CD4-positive, alpha-beta T cell (primary cell): Measurements from ENCODE around the gene MYO3A. TPM values are rescaled to one million over a fixed set of nuclear protein-coding genes. Genes with fewer than 3 reads are reported as not detected.

Experiments used
- ATAC-seq: fragments of 200-7000 bp; cut with Tn5 transposase; one replicate; pipeline ENCODE4 v1.10.0; 2022; ENCODE audit warnings: mild to moderate bottlenecking; ENCODE audit not compliant: poor library complexity
- CTCF ChIA-PET: fragments of 350-600 bp; sonication (Branson Sonifier 250); formaldehyde crosslinking; loops from one replicate; lab custom pipeline; 2021; ENCODE audit warnings: antibody characterized with exemption, inconsistent platforms; lab: Charles Lee
- POLR2A ChIA-PET: fragments of 350-600 bp; sonication (Branson Sonifier 250); formaldehyde crosslinking; loops from one replicate; lab custom pipeline; 2021; ENCODE audit warnings: antibody characterized with exemption, inconsistent platforms; lab: Charles Lee
- DNase-seq, 14 experiments: peaks; one replicate each; pipeline ENCODE4 v3.0.0-alpha.2; 2013 to 2020; ENCODE audit warnings: mixed read lengths in 2 of 14
- H3K27ac ChIP-seq, 2 donors: one replicate each; pipeline versions ENCODE4 v1.5.1 to v1.7.0; 2013; ENCODE audit warnings: low read length in 2 of 2, low read depth in 1 of 2, mild to moderate bottlenecking in 1 of 2
- H3K27me3 ChIP-seq, 2 experiments: 1 replicate in 1 of 2; 2 replicates in 1 of 2; pipeline versions ENCODE4 v1.6.1 to v1.7.0; 2013; ENCODE audit warnings: low read length in 2 of 2, control low read depth in 1 of 2, mild to moderate bottlenecking in 1 of 2, moderate library complexity in 1 of 2; ENCODE audit not compliant: insufficient read depth in 2 of 2, control insufficient read depth in 1 of 2
- H3K36me3 ChIP-seq: one replicate; pipeline ENCODE4 v1.6.1; 2013; ENCODE audit warnings: low read length, control low read depth; ENCODE audit not compliant: insufficient read depth
- H3K4me1 ChIP-seq: one replicate; pipeline ENCODE4 v1.6.1; 2013; ENCODE audit warnings: low read length, control low read depth; ENCODE audit not compliant: insufficient read depth
- H3K4me3 ChIP-seq: one replicate; pipeline ENCODE4 v1.5.1; 2013; ENCODE audit warnings: mild to moderate bottlenecking, low read length, moderate library complexity
- H3K9me3 ChIP-seq, 2 experiments: 1 replicate in 1 of 2; 2 replicates in 1 of 2; pipeline versions ENCODE4 v1.6.1 to v1.7.0; 2013; ENCODE audit warnings: low read length in 2 of 2, mild to moderate bottlenecking in 2 of 2, control low read depth in 1 of 2, moderate library complexity in 1 of 2; ENCODE audit not compliant: control insufficient read depth in 1 of 2, insufficient read depth in 1 of 2
- H3K27ac Mint-ChIP-seq: one replicate; pipeline ENCODE4 v1.8.0; 2020; ENCODE audit warnings: mixed read lengths
- H3K27me3 Mint-ChIP-seq: one replicate; pipeline ENCODE4 v1.8.0; 2021; ENCODE audit warnings: mixed read lengths
- H3K36me3 Mint-ChIP-seq: one replicate; pipeline ENCODE4 v1.8.0; 2021; ENCODE audit warnings: low read depth, mixed read lengths
- H3K4me1 Mint-ChIP-seq: one replicate; pipeline ENCODE4 v1.8.0; 2021; ENCODE audit warnings: low read depth, mixed read lengths
- H3K4me3 Mint-ChIP-seq: one replicate; pipeline ENCODE4 v1.8.0; 2020; ENCODE audit warnings: mild to moderate bottlenecking, mixed read lengths
- H3K9me3 Mint-ChIP-seq: one replicate; pipeline ENCODE4 v1.8.0; 2020; ENCODE audit warnings: mixed read lengths
- CTCF ChIP-seq: fragments of 200-600 bp; IDR thresholded peaks from one replicate; pipeline ENCODE4 v1.8.0; 2022; ENCODE audit warnings: antibody characterized with exemption, mild to moderate bottlenecking
- intact Hi-C, 2 experiments: fragments of 100-400 bp; cut with DNase I in 1 of 2; cut with micrococcal nuclease in 1 of 2; formaldehyde crosslinking; loops; one replicate each; pipeline versions ENCODE4 v1.15.1 to v1.9.0; 2023 to 2025; cut with DNase I, micrococcal nuclease
- total RNA-seq, 174 experiments: library from RNA in 2 of 174; stranded (reverse) in 2 of 174; gene quantifications; one replicate each; pipeline ENCODE4 v1.2.3 and lab custom pipeline; 2021 to 2026

MYO3A gene
- total RNA-seq, 2 experiments from 2014 or later, result not detected

- no peak for DNase-seq
- no peaks in the 10 kb centered on the region for H3K9me3 Mint-ChIP-seq
- peaks cover 0 to 3% of the 10 kb centered on the region in 2 experiments for H3K27me3 ChIP-seq
- no peak overlapping the region for H3K27ac ChIP-seq
- H3K27me3 Mint-ChIP-seq, result peaks cover 38% of the 10 kb centered on the region
- no peaks in the 10 kb centered on the region for H3K36me3 ChIP-seq
- H3K4me1 Mint-ChIP-seq, result no peaks in the 10 kb centered on the region
- ATAC-seq, result no peak
- POLR2A ChIA-PET, result no interaction called here
- no peaks in the 10 kb centered on the region for H3K4me1 ChIP-seq
- no peak overlapping the region for H3K4me3 ChIP-seq
- no peak overlapping the region for H3K4me3 Mint-ChIP-seq
- intact Hi-C loops, result no loop called here
- CTCF ChIA-PET, result interaction anchor here (1.1 kb wide), 1 partner anchor 18 kb away, joined by 3 read pairs; no protein-coding TSS in a partner anchor
- no peak overlapping the region for H3K27ac Mint-ChIP-seq
- H3K9me3 ChIP-seq, result peaks cover 0 to 11% of the 10 kb centered on the region in 2 experiments
- no peaks in the 10 kb centered on the region for H3K36me3 Mint-ChIP-seq
- no peak for TF ChIP-seq CTCF
These were observed 147.4 kb downstream of the MYO3A start for GRCh38 chr10:26081459-26081858.

GRCh38 chr10:26085549-26085948, 151.5 kb downstream of the MYO3A start:
- ChIA-PET POLR2A (no interaction called here), CTCF (no interaction called here)
- ATAC-seq (no peak), DNase-seq (no peak)
- Histone ChIP-seq H3K4me1 (no peaks in the 10 kb centered on the region), H3K36me3 (no peaks in the 10 kb centered on the region), H3K9me3 (peaks cover 0 to 10% of the 10 kb centered on the region in 2 experiments), H3K27ac (no peak overlapping the region), H3K27me3 (peaks cover 0 to 10% of the 10 kb centered on the region in 2 experiments), H3K4me3 (no peak overlapping the region)
- intact Hi-C loops, result no loop called here
- no peaks in the 10 kb centered on the region for H3K4me1 Mint-ChIP-seq
- no peak overlapping the region for H3K27ac Mint-ChIP-seq
- H3K9me3 Mint-ChIP-seq, result no peaks in the 10 kb centered on the region
- no peaks in the 10 kb centered on the region for H3K36me3 Mint-ChIP-seq
- no peak for TF ChIP-seq CTCF
- peaks cover 36% of the 10 kb centered on the region for H3K27me3 Mint-ChIP-seq
- no peak overlapping the region for H3K4me3 Mint-ChIP-seq

GRCh38 chr10:26087666-26088065, 153.6 kb downstream of the MYO3A start:
- no peaks in the 10 kb centered on the region for H3K36me3 Mint-ChIP-seq
- H3K36me3 ChIP-seq, result no peaks in the 10 kb centered on the region
- H3K27me3 Mint-ChIP-seq, result peaks cover 30% of the 10 kb centered on the region
- H3K4me1 Mint-ChIP-seq, result no peaks in the 10 kb centered on the region
- ChIA-PET POLR2A (no interaction called here), CTCF (no interaction called here)
- no peak overlapping the region for H3K27ac Mint-ChIP-seq
- H3K9me3 ChIP-seq, result peaks cover 0 to 3% of the 10 kb centered on the region in 2 experiments
- intact Hi-C loops, result no loop called here
- ATAC-seq (no peak), DNase-seq (no peak)
- TF ChIP-seq CTCF, result no peak
- H3K27me3 ChIP-seq, result peaks cover 0 to 10% of the 10 kb centered on the region in 2 experiments
- no peak overlapping the region for H3K4me3 ChIP-seq
- no peaks in the 10 kb centered on the region for H3K4me1 ChIP-seq
- no peaks in the 10 kb centered on the region for H3K9me3 Mint-ChIP-seq
- no peak overlapping the region for H3K27ac ChIP-seq
- H3K4me3 Mint-ChIP-seq, result no peak overlapping the region
